Panc1 (cell line): ENCODE data around the gene CD244. TPM values are rescaled to one million over a fixed set of nuclear protein-coding genes. Genes with fewer than 3 reads are reported as not detected.

Experiments
- ATAC-seq: fragments of 200-7000 bp; cut with Tn5 transposase; 2 replicates; pipeline ENCODE4 v1.9.1; 2020; ENCODE audit warnings: mild to moderate bottlenecking, moderate library complexity
- BruUV-seq: library from RNA; stranded (reverse); fragments of 400-500 nt; replicated peaks from 2 replicates; lab custom pipeline; 2021; lab: Mats Ljungman, UMichigan
- CTCF ChIA-PET: fragments of 300-600 bp; sonication (Branson Sonifier 250); formaldehyde crosslinking; loops from one replicate; lab custom pipeline; 2022; ENCODE audit warnings: antibody characterized with exemption; lab: Charles Lee
- POLR2A ChIA-PET: fragments of 300-600 bp; sonication (Branson Sonifier 250); formaldehyde crosslinking; loops from one replicate; lab custom pipeline; 2022; ENCODE audit warnings: antibody characterized with exemption; lab: Charles Lee
- DNase-seq: peaks from one replicate; pipeline ENCODE4 v3.0.0-alpha.2; 2010; ENCODE audit warnings: low read depth, low spot score
- H3K27ac ChIP-seq: 2 replicates; pipeline ENCODE4 v1.5.1; 2011; ENCODE audit warnings: mild to moderate bottlenecking, low read length, inconsistent platforms
- H3K27me3 ChIP-seq: fragments of 200-500 bp; sonication (Bioruptor generic); 2 replicates; pipeline ENCODE4 v1.6.0; 2014; ENCODE audit warnings: low read length, inconsistent platforms; ENCODE audit not compliant: control insufficient read depth, insufficient read depth
- H3K36me3 ChIP-seq: fragments of 200-500 bp; sonication (Bioruptor generic); 2 replicates; pipeline ENCODE4 v1.5.1; 2014; ENCODE audit warnings: inconsistent platforms, mild to moderate bottlenecking, low read length, moderate library complexity; ENCODE audit not compliant: control insufficient read depth, insufficient read depth
- H3K4me1 ChIP-seq: 2 replicates; pipeline ENCODE4 v1.5.1; 2011; ENCODE audit warnings: inconsistent platforms, mild to moderate bottlenecking, low read length, moderate library complexity; ENCODE audit not compliant: control insufficient read depth, insufficient read depth
- H3K4me3 ChIP-seq, 2 experiments: 2 replicates each; pipeline ENCODE4 v1.5.1; 2011 to 2012; ENCODE audit warnings: low read depth in 2 of 2, low read length in 2 of 2, mild to moderate bottlenecking in 2 of 2, inconsistent platforms in 1 of 2, moderate library complexity in 1 of 2
- H3K9me3 ChIP-seq: fragments of 200-500 bp; sonication (Bioruptor generic); 2 replicates; pipeline ENCODE4 v1.5.1; 2014; ENCODE audit warnings: low read depth, mild to moderate bottlenecking, inconsistent platforms, low read length, moderate library complexity; ENCODE audit not compliant: control insufficient read depth, insufficient read depth
- CTCF ChIP-seq: fragments of 450-650 bp; IDR thresholded peaks from 2 replicates; pipeline ENCODE4 v1.5.1; 2017; ENCODE audit warnings: mild to moderate bottlenecking
- POLR2AphosphoS5 ChIP-seq: IDR thresholded peaks from 2 replicates; pipeline ENCODE4 v1.6.1; 2012; ENCODE audit warnings: mild to moderate bottlenecking, low read depth, low read length, moderate library complexity
- REST ChIP-seq, 2 experiments: IDR thresholded peaks; 2 replicates each; pipeline ENCODE4 v1.6.1; 2011 to 2012; ENCODE audit warnings: low read depth in 2 of 2, control low read depth in 1 of 2, low read length in 1 of 2, mild to moderate bottlenecking in 1 of 2, moderate library complexity in 1 of 2; ENCODE audit not compliant: insufficient read depth in 1 of 2
- SIN3A ChIP-seq: IDR thresholded peaks from 2 replicates; pipeline ENCODE4 v1.6.1; 2012; ENCODE audit warnings: low read depth, mild to moderate bottlenecking, low read length, moderate library complexity, borderline replicate concordance; ENCODE audit not compliant: insufficient read depth
- TCF7L2 ChIP-seq: IDR thresholded peaks from 2 replicates; pipeline ENCODE4 v1.6.1; 2011; ENCODE audit warnings: mild to moderate bottlenecking, low read depth, low read length, inconsistent platforms
- in situ Hi-C: cut with HindIII; loops from 2 replicates; pipeline ENCODE4 v1.10.0; 2016; ENCODE audit warnings: low sequenced_read_pairs, low pct_unique_long_range_greater_than_20kb
- intact Hi-C: fragments of 100-400 bp; cut with micrococcal nuclease; formaldehyde crosslinking; loops from one replicate; pipeline ENCODE4 v1.10.0; 2022; ENCODE audit not compliant: unreplicated experiment
- total RNA-seq: library from RNA; stranded (reverse); gene quantifications from one replicate; pipeline ENCODE4 v1.2.1, GENCODE V29; 2021; ENCODE audit not compliant: unreplicated experiment

The CD244 gene
- total RNA-seq, 1 experiment from 2014 or later = not detected

- in situ Hi-C loops = no loop called here
- intact Hi-C loops = loop anchor here (2.0 kb wide), 1 partner anchor 104 kb away; no protein-coding TSS in a partner anchor
- no peaks in the 10 kb centered on the region for H3K36me3 ChIP-seq
- H3K4me1 ChIP-seq = no peaks in the 10 kb centered on the region
- ATAC-seq (peak; percentile 85), DNase-seq (peak; percentile 30)
- H3K27ac ChIP-seq = no peak overlapping the region
- no peak overlapping the region for H3K4me3 ChIP-seq
- no peaks in the 10 kb centered on the region for H3K9me3 ChIP-seq
- 0 out of 2 replicates have a peak, but pooled peaks cover 3% of the 10 kb centered on the region for H3K27me3 ChIP-seq
- no TSS peak for BruUV-seq
- TF ChIP-seq CTCF (peak; percentile 79), POLR2AphosphoS5 (no peak), REST (IDR thresholded peaks at IDR 0.05; ENCODE audit: insufficient read depth in 1 of 2, low read depth in 2 of 2, low read length in 1 of 2) (no peak), SIN3A (no peak), TCF7L2 (no peak)
- CTCF ChIA-PET = no interaction called here
- POLR2A ChIA-PET = no interaction called here
These were observed 32.1 kb downstream of the CD244 start for GRCh38 chr1:160830321-160831153.

GRCh38 chr1:160829766-160830165 is 32.9 kb downstream of the CD244 start:
- no peak for DNase-seq
- in situ Hi-C loops = no loop called here
- no peak for TF ChIP-seq POLR2AphosphoS5
- no peak for TF ChIP-seq REST (IDR thresholded peaks at IDR 0.05; ENCODE audit: insufficient read depth in 1 of 2, low read depth in 2 of 2, low read length in 1 of 2)
- no peak for TF ChIP-seq SIN3A
- no peak for TF ChIP-seq TCF7L2
- no peak for TF ChIP-seq CTCF

More at GRCh38 chr1:160829766-160830165, 32.9 kb downstream of the CD244 start:
- no peaks in the 10 kb centered on the region for H3K36me3 ChIP-seq
- CTCF ChIA-PET = no interaction called here
- POLR2A ChIA-PET = no interaction called here
- no peak overlapping the region for H3K27ac ChIP-seq
- no peak for ATAC-seq
- 0 out of 2 replicates have a peak, but pooled peaks cover 3% of the 10 kb centered on the region for H3K27me3 ChIP-seq
- H3K4me1 ChIP-seq = no peaks in the 10 kb centered on the region
- no peaks in the 10 kb centered on the region for H3K9me3 ChIP-seq
- no TSS peak for BruUV-seq
- no peak overlapping the region for H3K4me3 ChIP-seq
- intact Hi-C loops = loop anchor here (2.0 kb wide), 1 partner anchor 103 kb away; no protein-coding TSS in a partner anchor
